Measurements from ENCODE around the gene SERPINB10.

DNA sequence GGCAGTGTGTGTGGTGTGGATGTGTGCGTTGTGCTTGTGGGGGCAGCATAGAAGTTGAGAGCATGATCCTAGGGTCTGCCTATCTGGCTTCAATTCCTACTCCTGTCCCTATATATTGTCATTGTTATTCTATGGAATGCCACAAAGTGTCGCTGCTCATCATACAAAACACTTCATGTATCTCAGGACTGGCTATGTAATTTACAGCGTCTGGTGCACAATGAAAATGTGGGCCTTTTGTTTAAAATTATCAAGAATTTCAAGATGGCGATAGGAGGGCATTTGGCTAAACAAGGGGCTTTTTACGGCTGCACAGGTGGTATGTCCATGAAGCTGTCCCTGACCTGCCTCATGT is 16.8 kb upstream of the SERPINB10 start:
- TF ChIP-seq POLR2A (IDR thresholded peaks at IDR 0.05; ENCODE audit: low read depth, low read length) (no peak), SPI1 (IDR thresholded peaks at IDR 0.05; ENCODE audit: low read depth, low read length) (no peak), PAX5 (IDR thresholded peaks at IDR 0.05; ENCODE audit: insufficient read depth, low read length, severe bottlenecking) (no peak), POLR2AphosphoS5 (IDR thresholded peaks at IDR 0.05; ENCODE audit: low read depth, low read length) (no peak), TAF1 (IDR thresholded peaks at IDR 0.05; ENCODE audit: low read depth, low read length) (no peak)

Data from GM12891 (cell line).